ENCODE measurements around the gene PLXNA4. TPM values are rescaled to one million over a fixed set of nuclear protein-coding genes. Genes with fewer than 3 reads are reported as not detected.

The PLXNA4 gene
- total RNA-seq, 1 experiment from 2014 or later = 0.11 TPM

- no TSS peak for BruUV-seq (replicated peaks)
- H3K4me1 ChIP-seq (ENCODE audit: insufficient read depth, low read length, poor library complexity, severe bottlenecking) = peaks cover 14% of the 10 kb centered on the region
- POLR2A ChIA-PET (ENCODE audit: low non-redundant PET) = no interaction called here
Measured at GRCh38 chr7:132471515-132471914, 104.8 kb downstream of the PLXNA4 start.

GRCh38 chr7:132469681-132470080 lies 106.6 kb downstream of the PLXNA4 start:
- Histone ChIP-seq H3K27me3 (replicated peaks; ENCODE audit: insufficient read depth, low read depth, low read length, poor library complexity) (no peaks in the 10 kb centered on the region), H3K36me3 (ENCODE audit: insufficient read depth, low read length, poor library complexity, severe bottlenecking) (no peaks in the 10 kb centered on the region), H3K27ac (ENCODE audit: low read depth, low read length, poor library complexity, severe bottlenecking) (no peak overlapping the region), H3K4me1 (ENCODE audit: insufficient read depth, low read length, poor library complexity, severe bottlenecking) (peaks cover 5% of the 10 kb centered on the region), H3K9me3 (ENCODE audit: low read depth, low read length, poor library complexity, severe bottlenecking) (no peaks in the 10 kb centered on the region), H3K4me3 (ENCODE audit: low read depth, low read length, poor library complexity, severe bottlenecking) (no peak overlapping the region)
- POLR2A ChIA-PET (ENCODE audit: low non-redundant PET) = no interaction called here
- BruUV-seq (replicated peaks) = no TSS peak
- TF ChIP-seq EZH2 (IDR thresholded peaks at IDR 0.05; ENCODE audit: borderline replicate concordance, low read depth, low read length, poor library complexity, severe bottlenecking) (no peak), CTCF (conservative IDR thresholded peaks at IDR 0.05; ENCODE audit: low read depth, low read length) (no peak)
- CTCF ChIA-PET = no interaction called here
- intact Hi-C loops (cut with micrococcal nuclease; ENCODE audit: unreplicated experiment) = no loop called here
- DNase-seq (ENCODE audit: low spot score) = no peak

More at GRCh38 chr7:132471515-132471914, 104.8 kb downstream of the PLXNA4 start:
- H3K9me3 ChIP-seq (ENCODE audit: low read depth, low read length, poor library complexity, severe bottlenecking) = no peaks in the 10 kb centered on the region
- no peak overlapping the region for H3K4me3 ChIP-seq (ENCODE audit: low read depth, low read length, poor library complexity, severe bottlenecking)
- H3K36me3 ChIP-seq (ENCODE audit: insufficient read depth, low read length, poor library complexity, severe bottlenecking) = no peaks in the 10 kb centered on the region
- no peaks in the 10 kb centered on the region for H3K27me3 ChIP-seq (replicated peaks; ENCODE audit: insufficient read depth, low read depth, low read length, poor library complexity)
- CTCF ChIA-PET = no interaction called here
- no peak for DNase-seq (ENCODE audit: low spot score)
- TF ChIP-seq CTCF (conservative IDR thresholded peaks at IDR 0.05; ENCODE audit: low read depth, low read length) (no peak), EZH2 (IDR thresholded peaks at IDR 0.05; ENCODE audit: borderline replicate concordance, low read depth, low read length, poor library complexity, severe bottlenecking) (no peak)
- no peak overlapping the region for H3K27ac ChIP-seq (ENCODE audit: low read depth, low read length, poor library complexity, severe bottlenecking)
- intact Hi-C loops (cut with micrococcal nuclease; ENCODE audit: unreplicated experiment) = no loop called here

DNA sequence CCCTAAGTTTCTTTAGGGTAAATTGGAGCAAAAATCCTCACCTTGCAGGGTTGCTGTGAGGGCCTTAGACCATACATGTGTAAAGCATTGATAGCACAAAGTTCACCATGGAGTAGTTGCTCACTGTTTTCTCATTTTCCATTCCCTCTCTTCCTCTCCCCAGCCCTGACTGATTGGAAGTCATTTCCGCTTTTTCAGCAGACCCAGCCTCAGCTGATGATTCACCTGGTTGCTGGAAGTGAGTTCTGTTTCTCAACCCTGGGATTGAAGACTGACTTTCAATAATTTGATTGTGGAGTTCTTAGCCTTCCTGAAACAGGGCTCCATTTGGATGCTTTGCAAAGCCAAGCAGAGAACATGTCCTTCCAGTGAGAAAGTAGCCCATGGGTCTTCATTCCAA lies 107.0 kb downstream of the PLXNA4 start:
- no peaks in the 10 kb centered on the region for H3K9me3 ChIP-seq (ENCODE audit: low read depth, low read length, poor library complexity, severe bottlenecking)
- H3K27me3 ChIP-seq (replicated peaks; ENCODE audit: insufficient read depth, low read depth, low read length, poor library complexity) = no peaks in the 10 kb centered on the region
- H3K4me1 ChIP-seq (ENCODE audit: insufficient read depth, low read length, poor library complexity, severe bottlenecking) = peaks cover 1% of the 10 kb centered on the region
- TF ChIP-seq EZH2 (IDR thresholded peaks at IDR 0.05; ENCODE audit: borderline replicate concordance, low read depth, low read length, poor library complexity, severe bottlenecking) = no peak
- no peak for TF ChIP-seq CTCF (conservative IDR thresholded peaks at IDR 0.05; ENCODE audit: low read depth, low read length)
- intact Hi-C loops (cut with micrococcal nuclease; ENCODE audit: unreplicated experiment) = no loop called here
- CTCF ChIA-PET = no interaction called here
- BruUV-seq (replicated peaks) = no TSS peak
- POLR2A ChIA-PET (ENCODE audit: low non-redundant PET) = no interaction called here
- no peak overlapping the region for H3K4me3 ChIP-seq (ENCODE audit: low read depth, low read length, poor library complexity, severe bottlenecking)
- H3K27ac ChIP-seq (ENCODE audit: low read depth, low read length, poor library complexity, severe bottlenecking) = no peak overlapping the region
- DNase-seq (ENCODE audit: low spot score) = no peak
- H3K36me3 ChIP-seq (ENCODE audit: insufficient read depth, low read length, poor library complexity, severe bottlenecking) = no peaks in the 10 kb centered on the region

Data from A673 (cell line).